ENCODE data around the gene GSG1L. TPM values are rescaled to one million over a fixed set of nuclear protein-coding genes. Genes with fewer than 3 reads are reported as not detected.

The GSG1L gene
- total and polyA plus RNA-seq, 5 donors, result 29.5 to 44.8 (median 33.4) TPM

DNA sequence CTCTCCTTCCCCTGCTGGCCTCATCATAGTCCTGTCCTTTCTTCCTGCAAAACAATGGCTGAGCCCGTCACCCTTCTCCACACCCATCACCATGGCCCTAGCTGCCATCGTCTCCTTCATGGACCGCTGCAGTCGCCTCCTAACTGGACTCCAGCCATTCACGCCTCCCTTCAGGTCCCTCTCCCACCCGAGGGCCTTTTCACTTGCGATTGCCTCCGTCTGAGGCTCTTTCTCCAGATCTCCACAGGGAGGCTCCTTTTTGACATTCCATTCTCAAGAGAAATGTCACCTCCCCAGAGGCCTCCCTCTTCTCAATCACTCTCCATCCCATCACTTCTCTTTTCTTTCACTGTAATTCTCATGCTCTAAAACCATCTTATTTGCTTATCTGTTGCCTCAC, 23.5 kb downstream of the GSG1L start:
- Histone ChIP-seq H3K9me3 (ENCODE audit: control insufficient read depth, low read length) (no peaks in the 10 kb centered on the region), H3K4me3 (ENCODE audit: low read length) (no peak overlapping the region), H3K4me1 (ENCODE audit: control insufficient read depth, insufficient read depth, low read length) (no peaks in the 10 kb centered on the region), H3K27ac (ENCODE audit: low read length) (no peak overlapping the region), H3K27me3 (ENCODE audit: control insufficient read depth, insufficient read depth) (no peaks in the 10 kb centered on the region)
- WGBS, result 54% methylated on average over 8 of the region's 8 CpGs
- intact Hi-C loops (cut with DNase I), result no loop called here
- ATAC-seq (no peak), DNase-seq (no peak)

DNA sequence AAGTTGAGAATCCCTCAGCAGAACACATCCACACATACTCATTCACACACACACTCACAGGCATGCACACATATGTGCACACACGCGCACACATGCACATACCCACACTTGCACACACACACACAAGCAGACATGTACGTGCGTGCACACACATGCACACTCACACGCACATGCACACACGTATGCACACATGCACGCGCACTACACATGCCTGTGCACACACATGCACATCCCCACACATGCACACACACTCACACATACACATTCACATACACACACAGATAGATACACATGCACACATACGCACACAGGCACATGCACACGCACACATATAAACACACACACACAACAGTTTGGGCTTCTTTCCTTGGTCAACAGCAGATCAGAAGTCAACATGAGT, 24.0 kb downstream of the GSG1L start:
- no peak for DNase-seq
- ATAC-seq, result no peak
- intact Hi-C loops (cut with DNase I), result no loop called here
- no peaks in the 10 kb centered on the region for H3K9me3 ChIP-seq (ENCODE audit: control insufficient read depth, low read length)
- WGBS, result 96% methylated on average over 10 of the region's 10 CpGs
- no peak overlapping the region for H3K4me3 ChIP-seq (ENCODE audit: low read length)
- H3K4me1 ChIP-seq (ENCODE audit: control insufficient read depth, insufficient read depth, low read length), result no peaks in the 10 kb centered on the region
- H3K27me3 ChIP-seq (ENCODE audit: control insufficient read depth, insufficient read depth), result no peaks in the 10 kb centered on the region
- H3K27ac ChIP-seq (ENCODE audit: low read length), result no peak overlapping the region

DNA sequence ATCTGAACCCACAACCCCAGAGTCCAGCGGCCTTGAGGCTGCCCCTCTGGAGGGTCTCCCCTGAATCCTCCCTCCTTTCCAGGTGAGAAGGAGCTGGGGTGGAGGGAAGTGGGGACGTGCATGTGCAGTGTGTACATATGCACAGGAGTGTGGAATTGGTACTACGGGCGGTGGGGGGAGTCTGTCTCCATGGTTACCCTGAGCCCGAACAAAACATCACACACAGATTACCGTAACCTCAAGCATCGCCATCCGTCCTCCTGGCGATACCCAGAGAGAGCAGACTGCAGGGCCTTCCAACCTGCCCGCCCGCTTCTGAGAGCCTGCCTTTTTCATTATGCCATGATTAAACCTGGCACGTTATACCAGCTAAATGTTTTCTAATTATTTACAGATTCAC, 25.1 kb downstream of the GSG1L start:
- intact Hi-C loops (cut with DNase I), result no loop called here
- Histone ChIP-seq H3K27me3 (ENCODE audit: control insufficient read depth, insufficient read depth) (no peaks in the 10 kb centered on the region), H3K27ac (ENCODE audit: low read length) (no peak overlapping the region), H3K9me3 (ENCODE audit: control insufficient read depth, low read length) (no peaks in the 10 kb centered on the region), H3K4me1 (ENCODE audit: control insufficient read depth, insufficient read depth, low read length) (no peaks in the 10 kb centered on the region), H3K4me3 (ENCODE audit: low read length) (no peak overlapping the region)
- no peak for ATAC-seq
- WGBS, result 83% methylated on average over 12 of the region's 12 CpGs
- no peak for DNase-seq

GRCh38 chr16:28035866-28036393, 27.6 kb downstream of the GSG1L start:
- intact Hi-C loops (cut with DNase I), result no loop called here
- Histone ChIP-seq H3K27me3 (ENCODE audit: control insufficient read depth, insufficient read depth) (no peaks in the 10 kb centered on the region), H3K4me3 (ENCODE audit: low read length) (no peak overlapping the region), H3K9me3 (ENCODE audit: control insufficient read depth, low read length) (no peaks in the 10 kb centered on the region), H3K4me1 (ENCODE audit: control insufficient read depth, insufficient read depth, low read length) (no peaks in the 10 kb centered on the region), H3K27ac (ENCODE audit: low read length) (no peak overlapping the region)
- 62% methylated on average over 10 of the region's 10 CpGs for WGBS
- DNase-seq, result no peak
- ATAC-seq, result peak; percentile 40 to 45

- intact Hi-C loops (cut with DNase I), result no loop called here
- 92% methylated on average over 4 of the region's 4 CpGs for WGBS
- Histone ChIP-seq H3K27me3 (ENCODE audit: control insufficient read depth, insufficient read depth) (no peaks in the 10 kb centered on the region), H3K27ac (ENCODE audit: low read length) (no peak overlapping the region), H3K4me1 (ENCODE audit: control insufficient read depth, insufficient read depth, low read length) (no peaks in the 10 kb centered on the region), H3K4me3 (ENCODE audit: low read length) (no peak overlapping the region), H3K9me3 (ENCODE audit: control insufficient read depth, low read length) (no peaks in the 10 kb centered on the region)
- DNase-seq, result no peak
- no peak for ATAC-seq
These were observed 29.6 kb downstream of the GSG1L start for GRCh38 chr16:28033870-28034269.

DNA sequence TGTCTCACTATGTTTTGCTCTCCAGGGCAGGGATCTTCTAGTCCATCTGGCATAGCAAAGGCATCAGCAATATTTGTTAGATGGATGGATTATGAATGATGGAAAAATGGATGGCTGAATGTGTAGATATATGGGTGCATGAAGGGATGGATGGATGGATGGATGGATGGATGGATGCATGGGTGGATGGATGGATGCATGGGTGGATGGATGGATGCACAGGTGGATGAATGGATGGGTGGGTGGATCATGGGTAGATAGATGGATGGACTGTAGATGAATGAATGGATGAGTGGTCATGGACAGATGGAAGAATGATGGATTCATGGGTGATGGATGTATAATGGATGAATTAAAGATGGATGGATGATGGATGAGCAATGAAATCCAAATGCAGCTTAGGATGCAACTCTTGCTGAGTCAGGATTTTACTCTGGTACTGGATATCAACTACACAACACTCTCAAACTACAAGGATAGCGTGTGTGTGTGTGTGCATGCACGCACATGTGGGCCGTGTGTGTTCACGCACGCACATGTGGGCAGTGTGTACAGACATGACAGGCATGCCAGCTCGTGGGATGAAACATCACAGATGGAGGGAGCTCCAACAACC, 34.0 kb downstream of the GSG1L start:
- DNase-seq (no peak), ATAC-seq (no peak)
- no peak overlapping the region for H3K27ac ChIP-seq (ENCODE audit: low read length)
- H3K4me1 ChIP-seq (ENCODE audit: control insufficient read depth, insufficient read depth, low read length), result no peaks in the 10 kb centered on the region
- WGBS, result 88% methylated on average over 6 of the region's 6 CpGs
- no peaks in the 10 kb centered on the region for H3K9me3 ChIP-seq (ENCODE audit: control insufficient read depth, low read length)
- no peaks in the 10 kb centered on the region for H3K27me3 ChIP-seq (ENCODE audit: control insufficient read depth, insufficient read depth)
- intact Hi-C loops (cut with DNase I), result no loop called here
- no peak overlapping the region for H3K4me3 ChIP-seq (ENCODE audit: low read length)

DNA sequence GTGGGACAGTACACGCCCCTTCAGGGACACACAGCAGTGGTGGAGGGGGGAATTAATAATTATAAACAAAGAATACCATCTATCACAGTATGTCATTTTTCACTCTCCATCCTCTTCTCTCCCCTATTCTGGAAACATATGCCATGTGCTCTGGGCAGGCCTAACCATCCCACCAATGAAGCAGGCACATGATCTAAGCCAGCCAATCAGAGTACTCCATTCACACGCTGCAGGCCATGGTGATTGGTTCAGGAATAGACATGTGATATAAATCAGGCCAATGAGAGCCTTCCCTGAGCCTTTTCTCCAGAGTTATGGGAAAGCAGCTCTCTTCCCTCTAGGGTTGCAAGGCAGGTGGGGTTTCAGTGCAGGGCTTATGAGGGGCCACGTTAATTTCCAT, 36.5 kb downstream of the GSG1L start:
- no peak overlapping the region for H3K4me3 ChIP-seq (ENCODE audit: low read length)
- 89% methylated on average over 3 of the region's 3 CpGs for WGBS
- H3K4me1 ChIP-seq (ENCODE audit: control insufficient read depth, insufficient read depth, low read length), result no peaks in the 10 kb centered on the region
- H3K27me3 ChIP-seq (ENCODE audit: control insufficient read depth, insufficient read depth), result no peaks in the 10 kb centered on the region
- ATAC-seq (no peak), DNase-seq (no peak)
- H3K27ac ChIP-seq (ENCODE audit: low read length), result no peak overlapping the region
- intact Hi-C loops (cut with DNase I), result no loop called here
- no peaks in the 10 kb centered on the region for H3K9me3 ChIP-seq (ENCODE audit: control insufficient read depth, low read length)

- ATAC-seq (no peak), DNase-seq (no peak)
- no peaks in the 10 kb centered on the region for H3K4me1 ChIP-seq (ENCODE audit: control insufficient read depth, insufficient read depth, low read length)
- no peak overlapping the region for H3K27ac ChIP-seq (ENCODE audit: low read length)
- WGBS, result 76% methylated on average over 4 of the region's 4 CpGs
- no peaks in the 10 kb centered on the region for H3K27me3 ChIP-seq (ENCODE audit: control insufficient read depth, insufficient read depth)
- no peaks in the 10 kb centered on the region for H3K9me3 ChIP-seq (ENCODE audit: control insufficient read depth, low read length)
- intact Hi-C loops (cut with DNase I), result no loop called here
- no peak overlapping the region for H3K4me3 ChIP-seq (ENCODE audit: low read length)
These were observed 37.9 kb downstream of the GSG1L start for GRCh38 chr16:28025631-28026030.

DNA sequence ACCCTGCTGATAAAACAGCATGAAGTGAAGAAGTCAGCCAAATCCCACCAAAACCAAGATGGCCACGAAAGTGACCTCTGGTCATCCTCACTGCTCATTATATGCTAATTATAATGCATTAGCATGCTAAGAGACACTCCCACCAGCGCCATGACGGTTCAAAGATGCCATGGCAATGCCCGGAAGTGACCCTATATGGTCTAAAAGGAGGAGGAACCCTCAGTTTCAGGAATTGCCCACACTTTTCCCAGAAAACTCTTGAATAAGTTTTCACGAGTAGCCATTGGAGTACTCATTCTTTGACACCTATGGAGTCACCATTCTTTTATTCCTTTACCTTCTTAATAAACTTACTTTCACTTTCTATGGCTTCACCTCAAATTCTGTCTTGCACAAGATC, 44.3 kb downstream of the GSG1L start:
- WGBS, result 77% methylated on average over 5 of the region's 5 CpGs
- intact Hi-C loops (cut with DNase I), result no loop called here
- H3K4me3 ChIP-seq (ENCODE audit: low read length), result no peak overlapping the region
- DNase-seq (no peak), ATAC-seq (no peak)
- H3K27ac ChIP-seq (ENCODE audit: low read length), result no peak overlapping the region
- H3K27me3 ChIP-seq (ENCODE audit: control insufficient read depth, insufficient read depth), result no peaks in the 10 kb centered on the region
- no peaks in the 10 kb centered on the region for H3K4me1 ChIP-seq (ENCODE audit: control insufficient read depth, insufficient read depth, low read length)
- H3K9me3 ChIP-seq (ENCODE audit: control insufficient read depth, low read length), result no peaks in the 10 kb centered on the region

GRCh38 chr16:28014851-28015250, 48.7 kb downstream of the GSG1L start:
- Histone ChIP-seq H3K4me3 (ENCODE audit: low read length) (no peak overlapping the region), H3K27ac (ENCODE audit: low read length) (no peak overlapping the region), H3K9me3 (ENCODE audit: control insufficient read depth, low read length) (no peaks in the 10 kb centered on the region), H3K27me3 (ENCODE audit: control insufficient read depth, insufficient read depth) (no peaks in the 10 kb centered on the region), H3K4me1 (ENCODE audit: control insufficient read depth, insufficient read depth, low read length) (no peaks in the 10 kb centered on the region)
- ATAC-seq (no peak), DNase-seq (no peak)
- intact Hi-C loops (cut with DNase I), result no loop called here
- 78% methylated on average over 3 of the region's 3 CpGs for WGBS

DNA sequence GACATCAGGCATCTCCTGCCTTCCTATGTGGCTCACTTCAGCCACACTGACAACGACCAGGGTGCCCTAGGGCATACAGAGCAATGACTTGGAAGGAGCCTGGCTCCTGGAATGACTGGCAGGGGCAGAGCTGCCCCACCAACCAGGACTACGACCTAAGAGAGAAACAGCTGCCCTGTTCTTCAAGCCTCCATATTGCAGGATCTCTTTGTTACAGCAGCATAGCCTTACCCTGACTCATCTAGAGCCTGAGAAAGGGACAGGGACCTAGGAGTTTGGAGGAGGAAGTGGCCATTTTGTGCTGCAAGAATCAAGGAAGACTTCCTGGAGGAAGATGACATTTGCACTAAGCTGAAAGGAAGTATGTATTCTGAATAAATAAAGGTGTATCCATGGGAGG, 49.6 kb downstream of the GSG1L start:
- Histone ChIP-seq H3K9me3 (ENCODE audit: control insufficient read depth, low read length) (no peaks in the 10 kb centered on the region), H3K27ac (ENCODE audit: low read length) (no peak overlapping the region), H3K4me1 (ENCODE audit: control insufficient read depth, insufficient read depth, low read length) (no peaks in the 10 kb centered on the region), H3K27me3 (ENCODE audit: control insufficient read depth, insufficient read depth) (no peaks in the 10 kb centered on the region), H3K4me3 (ENCODE audit: low read length) (no peak overlapping the region)
- no peak for ATAC-seq
- WGBS, result 88% methylated on average over 2 of the region's 2 CpGs
- intact Hi-C loops (cut with DNase I), result no loop called here
- no peak for DNase-seq

- no peaks in the 10 kb centered on the region for H3K4me1 ChIP-seq (ENCODE audit: control insufficient read depth, insufficient read depth, low read length)
- no peaks in the 10 kb centered on the region for H3K27me3 ChIP-seq (ENCODE audit: control insufficient read depth, insufficient read depth)
- no peak overlapping the region for H3K4me3 ChIP-seq (ENCODE audit: low read length)
- no peak for ATAC-seq
- H3K9me3 ChIP-seq (ENCODE audit: control insufficient read depth, low read length), result no peaks in the 10 kb centered on the region
- DNase-seq, result no peak
- WGBS, result 76% methylated on average over 6 of the region's 6 CpGs
- no peak overlapping the region for H3K27ac ChIP-seq (ENCODE audit: low read length)
- intact Hi-C loops (cut with DNase I), result no loop called here
These were observed 50.1 kb downstream of the GSG1L start for GRCh38 chr16:28013392-28013791.

Measured in right cardiac atrium (tissue), 5 donors.